H9 (cell line): Measurements from ENCODE around the gene NDC1. TPM values are rescaled to one million over a fixed set of nuclear protein-coding genes. Genes with fewer than 3 reads are reported as not detected.

Experiments
- DNase-seq: peaks from one replicate; pipeline ENCODE4 v3.0.0-alpha.2; 2017
- H2AFZ ChIP-seq: one replicate; pipeline ENCODE4 v1.6.1; 2013; ENCODE audit warnings: mild to moderate bottlenecking, low read length, control low read depth, moderate library complexity
- H2AK5ac ChIP-seq: 2 replicates; pipeline ENCODE4 v1.6.1; 2013; ENCODE audit warnings: low read length, control low read depth, mixed read lengths; ENCODE audit not compliant: insufficient read length
- H2BK120ac ChIP-seq: one replicate; pipeline ENCODE4 v1.6.1; 2013; ENCODE audit warnings: low read depth, mild to moderate bottlenecking, low read length, control low read depth, inconsistent platforms; ENCODE audit not compliant: poor library complexity, severe bottlenecking
- H2BK12ac ChIP-seq: 2 replicates; pipeline ENCODE4 v1.6.1; 2013; ENCODE audit warnings: low read length, control low read depth, mixed read lengths, low read depth; ENCODE audit not compliant: insufficient read length
- H2BK15ac ChIP-seq: 2 replicates; pipeline ENCODE4 v1.6.1; 2013; ENCODE audit warnings: low read depth, low read length, control low read depth
- H2BK20ac ChIP-seq: one replicate; pipeline ENCODE4 v1.6.1; 2013; ENCODE audit warnings: low read depth, mild to moderate bottlenecking, low read length, control low read depth, inconsistent platforms; ENCODE audit not compliant: poor library complexity, severe bottlenecking
- H2BK5ac ChIP-seq: 2 replicates; pipeline ENCODE4 v1.6.1; 2013; ENCODE audit warnings: low read length, control low read depth, mixed read lengths; ENCODE audit not compliant: insufficient read length
- H3K14ac ChIP-seq: 2 replicates; pipeline ENCODE4 v1.6.1; 2013; ENCODE audit warnings: low read length, control low read depth; ENCODE audit not compliant: insufficient read depth
- H3K18ac ChIP-seq: 2 replicates; pipeline ENCODE4 v1.6.1; 2013; ENCODE audit warnings: low read depth, mild to moderate bottlenecking, mixed read lengths, low read length, control low read depth; ENCODE audit not compliant: insufficient read length
- H3K23ac ChIP-seq: 2 replicates; pipeline ENCODE4 v1.6.1; 2013; ENCODE audit warnings: low read length, control low read depth, mixed read lengths, low read depth; ENCODE audit not compliant: insufficient read length
- H3K23me2 ChIP-seq: 2 replicates; pipeline ENCODE4 v1.6.1; 2013; ENCODE audit warnings: low read depth, mild to moderate bottlenecking, mixed read lengths, low read length, control low read depth; ENCODE audit not compliant: insufficient read length, poor library complexity, severe bottlenecking
- H3K27ac ChIP-seq: 2 replicates; pipeline ENCODE4 v1.5.1; 2013; ENCODE audit warnings: low read length, control low read depth, mixed read lengths, low read depth; ENCODE audit not compliant: insufficient read length
- H3K27me3 ChIP-seq: 2 replicates; pipeline ENCODE4 v1.6.1; 2013; ENCODE audit warnings: low read length, control low read depth, inconsistent platforms; ENCODE audit not compliant: insufficient read depth
- H3K4ac ChIP-seq: 2 replicates; pipeline ENCODE4 v1.6.1; 2013; ENCODE audit warnings: low read depth, mild to moderate bottlenecking, control low read depth, inconsistent platforms, low read length, moderate library complexity
- H3K4me1 ChIP-seq: 2 replicates; pipeline ENCODE4 v1.6.1; 2013; ENCODE audit warnings: low read length, control low read depth, inconsistent platforms; ENCODE audit not compliant: insufficient read depth
- H3K4me2 ChIP-seq: 2 replicates; pipeline ENCODE4 v1.6.1; 2013; ENCODE audit warnings: low read length, control low read depth, mixed read lengths; ENCODE audit not compliant: insufficient read length, insufficient read depth
- H3K56ac ChIP-seq: 2 replicates; pipeline ENCODE4 v1.6.1; 2013; ENCODE audit warnings: low read depth, mild to moderate bottlenecking, mixed read lengths, low read length, control low read depth; ENCODE audit not compliant: insufficient read length
- H3K79me1 ChIP-seq: 2 replicates; pipeline ENCODE4 v1.6.1; 2013; ENCODE audit warnings: low read depth, mild to moderate bottlenecking, moderate library complexity, low read length, control low read depth, inconsistent platforms; ENCODE audit not compliant: insufficient read depth, poor library complexity, severe bottlenecking
- H3K79me2 ChIP-seq: 2 replicates; pipeline ENCODE4 v1.6.1; 2013; ENCODE audit warnings: low read length, control low read depth, inconsistent platforms; ENCODE audit not compliant: insufficient read depth
- H3K9ac ChIP-seq: 2 replicates; pipeline ENCODE4 v1.6.1; 2013; ENCODE audit warnings: low read length, control low read depth, mixed read lengths; ENCODE audit not compliant: insufficient read length; ENCODE audit errors: extremely low read depth
- H3K9me3 ChIP-seq: one replicate; pipeline ENCODE4 v1.6.1; 2013; ENCODE audit warnings: low read depth, low read length, inconsistent platforms; ENCODE audit not compliant: control insufficient read depth
- H3T11ph ChIP-seq: one replicate; pipeline ENCODE4 v1.6.1; 2013; ENCODE audit warnings: mild to moderate bottlenecking, low read length, control low read depth, inconsistent platforms
- H4K20me1 ChIP-seq: one replicate; pipeline ENCODE4 v1.6.1; 2013; ENCODE audit not compliant: control insufficient read depth, insufficient read length, insufficient read depth
- H4K5ac ChIP-seq: 2 replicates; pipeline ENCODE4 v1.6.1; 2013; ENCODE audit warnings: low read depth, mild to moderate bottlenecking, mixed read lengths, low read length, control low read depth; ENCODE audit not compliant: insufficient read length
- H4K8ac ChIP-seq: replicated peaks from 2 replicates; pipeline ENCODE4 v1.6.1; 2013; ENCODE audit warnings: low read length, control low read depth, mixed read lengths, low read depth; ENCODE audit not compliant: insufficient read length
- H4K91ac ChIP-seq: 2 replicates; pipeline ENCODE4 v1.6.1; 2013; ENCODE audit warnings: low read depth, mild to moderate bottlenecking, moderate library complexity, mixed read lengths, low read length, control low read depth; ENCODE audit not compliant: insufficient read length
- H3K27ac Mint-ChIP-seq, 3 experiments: 2 replicates in 2 of 3; 3 replicates in 1 of 3; pipeline ENCODE4 v1.8.0; 2020 to 2021; ENCODE audit warnings: mixed read lengths in 3 of 3, mild to moderate bottlenecking in 1 of 3, moderate library complexity in 1 of 3
- H3K27me3 Mint-ChIP-seq: 2 replicates; pipeline ENCODE4 v1.8.0; 2021; ENCODE audit warnings: low read depth, mild to moderate bottlenecking, moderate library complexity, mixed read lengths
- H3K36me3 Mint-ChIP-seq, 3 experiments: 2 replicates in 2 of 3; 3 replicates in 1 of 3; pipeline ENCODE4 v1.8.0; 2020 to 2021; ENCODE audit warnings: low read depth in 3 of 3, mixed read lengths in 3 of 3; ENCODE audit not compliant: insufficient read depth in 1 of 3
- H3K4me1 Mint-ChIP-seq, 2 experiments: 2 replicates each; pipeline ENCODE4 v1.8.0; 2020; ENCODE audit warnings: mixed read lengths in 2 of 2
- H3K4me3 Mint-ChIP-seq, 2 experiments: 2 replicates in 1 of 2; 3 replicates in 1 of 2; pipeline ENCODE4 v1.8.0; 2020 to 2021; ENCODE audit warnings: mild to moderate bottlenecking in 2 of 2, mixed read lengths in 2 of 2, moderate library complexity in 1 of 2
- H3K9me3 Mint-ChIP-seq, 2 experiments: 2 replicates in 1 of 2; 3 replicates in 1 of 2; pipeline ENCODE4 v1.8.0; 2020; ENCODE audit warnings: mild to moderate bottlenecking in 2 of 2, mixed read lengths in 2 of 2, moderate library complexity in 1 of 2
- WGBS: extraction: QIAGEN DNeasy Blood & Tissue Kit; methylation state at CpG from one replicate; pipeline ENCODE4 v1.1.7; 2013; ENCODE audit warnings: missing lambda C conversion rate, low lambda C conversion rate, mixed read lengths; ENCODE audit not compliant: insufficient read length; ENCODE audit errors: extremely low coverage; 5-methylcytosine and 5-hydroxymethylcytosine counted together
- total RNA-seq: library from RNA; stranded (reverse); gene quantifications from 2 replicates; pipeline ENCODE4 v1.2.1, GENCODE V29; 2021
- TF ChIP-seq, protein P1 (sequence below): fragments of 200-600 bp; sonication (generic); conservative IDR thresholded peaks from 3 replicates; pipeline ENCODE4 v1.8.0; 2021; ENCODE audit warnings: antibody characterized with exemption, mild to moderate bottlenecking

The NDC1 gene
- total RNA-seq, 1 experiment from 2014 or later: 49.3 TPM

DNA sequence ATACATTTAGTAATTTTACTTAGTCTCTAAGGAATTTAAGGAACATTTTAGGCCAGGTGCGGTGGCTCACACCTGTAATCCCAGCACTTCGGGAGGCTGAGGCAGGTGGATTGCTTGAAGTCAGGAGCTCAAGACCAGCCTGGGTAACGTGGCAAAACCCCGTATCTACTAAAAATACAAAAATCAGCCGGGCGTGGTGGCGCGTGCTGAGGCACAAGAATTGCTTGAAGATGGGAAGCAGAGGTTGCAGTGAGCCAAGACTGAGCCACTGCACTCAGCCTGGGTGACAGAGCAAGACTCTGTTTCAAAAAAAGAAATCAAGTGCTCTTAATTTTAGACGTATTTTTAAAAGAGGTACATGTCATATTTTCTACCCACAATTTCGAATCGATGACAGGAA is 3.3 kb downstream of the NDC1 start:
- Mint-ChIP-seq H3K9me3 (no peaks in the 10 kb centered on the region; a peak in 1 of 5 replicates), H3K4me3 (no peak overlapping the region), H3K27ac (no peak overlapping the region), H3K4me1 (peaks cover 10 to 11% of the 10 kb centered on the region in 2 experiments), H3K27me3 (no peaks in the 10 kb centered on the region; the same call in 1 of the 2 replicates), H3K36me3 (peaks cover 14 to 36% (median 34%) of the 10 kb centered on the region in 3 experiments; a peak in 6 of 7 replicates)
- Histone ChIP-seq H3K79me2 (peaks cover 22% of the 10 kb centered on the region; the same call in 1 of the 2 replicates), H2BK20ac (no peak overlapping the region), H2BK120ac (no peak overlapping the region), H3K4me1 (no peaks in the 10 kb centered on the region), H3K23ac (no peak overlapping the region), H3K27me3 (no peaks in the 10 kb centered on the region), H3K56ac (no peak overlapping the region), H4K8ac (no peak overlapping the region), H3K79me1 (peaks cover 7% of the 10 kb centered on the region), H3K23me2 (peaks cover 6% of the 10 kb centered on the region), H3K18ac (no peak overlapping the region), H2BK15ac (no peak overlapping the region), H3K4me2 (no peak overlapping the region), H3K9me3 (no peaks in the 10 kb centered on the region), H4K20me1 (no peaks in the 10 kb centered on the region), H3K14ac (no peak overlapping the region), H3K9ac (no peak overlapping the region), H3T11ph (no peak overlapping the region), H2BK12ac (no peak overlapping the region), H3K27ac (no peak overlapping the region), H2AK5ac (no peak overlapping the region), H4K5ac (no peak overlapping the region), H2AFZ (no peak overlapping the region), H4K91ac (no peak overlapping the region), H2BK5ac (no peak overlapping the region), H3K4ac (no peak overlapping the region)
- WGBS: no CpG with 5 or more reads among the region's 11 CpGs
- DNase-seq: no peak
- TF ChIP-seq, protein P1, sequence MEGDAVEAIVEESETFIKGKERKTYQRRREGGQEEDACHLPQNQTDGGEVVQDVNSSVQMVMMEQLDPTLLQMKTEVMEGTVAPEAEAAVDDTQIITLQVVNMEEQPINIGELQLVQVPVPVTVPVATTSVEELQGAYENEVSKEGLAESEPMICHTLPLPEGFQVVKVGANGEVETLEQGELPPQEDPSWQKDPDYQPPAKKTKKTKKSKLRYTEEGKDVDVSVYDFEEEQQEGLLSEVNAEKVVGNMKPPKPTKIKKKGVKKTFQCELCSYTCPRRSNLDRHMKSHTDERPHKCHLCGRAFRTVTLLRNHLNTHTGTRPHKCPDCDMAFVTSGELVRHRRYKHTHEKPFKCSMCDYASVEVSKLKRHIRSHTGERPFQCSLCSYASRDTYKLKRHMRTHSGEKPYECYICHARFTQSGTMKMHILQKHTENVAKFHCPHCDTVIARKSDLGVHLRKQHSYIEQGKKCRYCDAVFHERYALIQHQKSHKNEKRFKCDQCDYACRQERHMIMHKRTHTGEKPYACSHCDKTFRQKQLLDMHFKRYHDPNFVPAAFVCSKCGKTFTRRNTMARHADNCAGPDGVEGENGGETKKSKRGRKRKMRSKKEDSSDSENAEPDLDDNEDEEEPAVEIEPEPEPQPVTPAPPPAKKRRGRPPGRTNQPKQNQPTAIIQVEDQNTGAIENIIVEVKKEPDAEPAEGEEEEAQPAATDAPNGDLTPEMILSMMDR: no peak
